ENCODE measurements around the gene SPATA4. TPM values are rescaled to one million over a fixed set of nuclear protein-coding genes. Genes with fewer than 3 reads are reported as not detected.

SPATA4 gene
- total RNA-seq (1.2 TPM), polyA plus RNA-seq (ENCODE audit: insufficient read depth, low read depth, low replicate concordance) (0.82 TPM)
- long read RNA-seq, donor 1: 0 reads
- long read RNA-seq, donor 2: 0 reads
- long read RNA-seq, donor 3, partial matches to known transcripts: 0 of 1 reads
- long read RNA-seq, donor 3, other reads (novel, unspliced or antisense): 0 of 1 reads
- long read RNA-seq, donor 4, partial matches to known transcripts: 0 of 1 reads
- long read RNA-seq, donor 4, other reads (novel, unspliced or antisense): 0 of 1 reads
- long read RNA-seq, donor 5: 0 reads
- long read RNA-seq, donor 6, partial matches to known transcripts: 0 of 3 reads
- long read RNA-seq, donor 6, other reads (novel, unspliced or antisense): 0 of 3 reads
- long read RNA-seq, donor 7: 0 reads
- long read RNA-seq, donor 8: 0 reads
- long read RNA-seq, donor 9: 0 reads
- long read RNA-seq, donor 10: 0 reads

DNA sequence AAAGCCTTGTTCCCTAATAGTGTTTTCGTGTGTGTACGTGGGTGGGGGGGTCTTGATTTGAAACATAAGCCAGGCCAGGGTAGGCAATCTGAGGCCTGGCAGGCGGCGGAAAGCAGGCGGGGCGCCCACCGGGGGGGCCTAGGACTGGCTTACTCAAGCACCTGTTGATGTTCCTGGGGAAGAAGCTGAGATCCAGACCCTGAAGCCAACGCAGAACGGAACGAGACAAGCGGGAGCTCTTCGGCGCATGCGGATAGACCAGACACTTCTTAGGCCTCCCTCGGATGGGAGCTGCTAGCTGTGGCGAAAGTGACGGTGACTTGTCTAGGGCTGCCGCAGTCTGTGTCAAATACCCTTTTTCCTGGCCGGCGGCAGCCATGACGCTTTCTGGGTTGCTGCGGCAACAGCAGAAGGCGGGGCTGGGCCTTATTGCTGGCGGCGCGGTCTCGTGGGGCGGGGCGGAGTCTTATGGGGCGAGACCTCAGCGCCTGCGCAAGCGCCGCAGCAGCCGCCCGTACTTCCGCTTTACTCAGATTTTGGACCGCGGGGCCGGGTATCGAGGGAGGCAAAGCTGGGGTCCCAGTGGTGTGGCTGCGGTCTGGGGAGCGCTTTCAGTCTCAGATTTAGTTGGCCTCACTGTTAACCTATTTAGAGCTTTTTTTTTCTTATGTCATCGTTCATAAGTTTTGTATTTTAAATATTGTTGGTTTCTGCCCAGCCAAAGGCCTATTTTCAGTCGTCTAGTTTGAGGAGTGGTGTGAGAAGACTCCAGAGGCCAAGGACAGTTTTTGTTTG lies at the start of gene SPATA4:
Gene SPATA4, minus strand, starts transcription at position 402 of the 795 bp plus-strand sequence. Its CDS starts 23 bp downstream, at position 379.
- Histone ChIP-seq H3K36me3 (ENCODE audit: control insufficient read depth in 2 of 3, insufficient read depth in 3 of 3, low read length in 3 of 3) (no peaks in the 10 kb centered on the region), H3K9ac (ENCODE audit: low read length in 3 of 3) (peak within 1 kb of the TSS; percentile 49 to 97 (median 78)), H3K27me3 (ENCODE audit: control insufficient read depth, insufficient read depth, low read length) (no peaks in the 10 kb centered on the region), H3K4me3 (ENCODE audit: low read length in 3 of 3) (peak within 1 kb of the TSS; percentile 92 to 97 (median 97)), H3K27ac (ENCODE audit: low read depth in 2 of 2, low read length in 2 of 2) (peak within 1 kb of the TSS; percentile 41 to 60), H3K4me1 (ENCODE audit: control insufficient read depth in 2 of 3, insufficient read depth in 2 of 3, low read depth in 1 of 3, low read length in 3 of 3) (no peaks in the 10 kb centered on the region), H3K9me3 (ENCODE audit: control insufficient read depth in 2 of 3, insufficient read depth in 1 of 3, low read length in 3 of 3) (no peaks in the 10 kb centered on the region)
- TF ChIP-seq, protein P1, sequence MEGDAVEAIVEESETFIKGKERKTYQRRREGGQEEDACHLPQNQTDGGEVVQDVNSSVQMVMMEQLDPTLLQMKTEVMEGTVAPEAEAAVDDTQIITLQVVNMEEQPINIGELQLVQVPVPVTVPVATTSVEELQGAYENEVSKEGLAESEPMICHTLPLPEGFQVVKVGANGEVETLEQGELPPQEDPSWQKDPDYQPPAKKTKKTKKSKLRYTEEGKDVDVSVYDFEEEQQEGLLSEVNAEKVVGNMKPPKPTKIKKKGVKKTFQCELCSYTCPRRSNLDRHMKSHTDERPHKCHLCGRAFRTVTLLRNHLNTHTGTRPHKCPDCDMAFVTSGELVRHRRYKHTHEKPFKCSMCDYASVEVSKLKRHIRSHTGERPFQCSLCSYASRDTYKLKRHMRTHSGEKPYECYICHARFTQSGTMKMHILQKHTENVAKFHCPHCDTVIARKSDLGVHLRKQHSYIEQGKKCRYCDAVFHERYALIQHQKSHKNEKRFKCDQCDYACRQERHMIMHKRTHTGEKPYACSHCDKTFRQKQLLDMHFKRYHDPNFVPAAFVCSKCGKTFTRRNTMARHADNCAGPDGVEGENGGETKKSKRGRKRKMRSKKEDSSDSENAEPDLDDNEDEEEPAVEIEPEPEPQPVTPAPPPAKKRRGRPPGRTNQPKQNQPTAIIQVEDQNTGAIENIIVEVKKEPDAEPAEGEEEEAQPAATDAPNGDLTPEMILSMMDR (IDR thresholded peaks at IDR 0.05; ENCODE audit: borderline replicate concordance, extremely low read depth, insufficient read depth): no peak
- intact Hi-C loops (cut with DNase I): no loop called here
- peak; percentile 95 to 98 (median 95) for DNase-seq
- peak; percentile 23 for FAIRE-seq

GRCh38 chr4:176242764-176243347 lies 47.5 kb upstream of the SPATA4 start:
- Histone ChIP-seq H3K27me3 (ENCODE audit: control insufficient read depth, insufficient read depth, low read length) (no peaks in the 10 kb centered on the region), H3K4me1 (ENCODE audit: control insufficient read depth in 2 of 3, insufficient read depth in 2 of 3, low read depth in 1 of 3, low read length in 3 of 3) (no peaks in the 10 kb centered on the region), H3K27ac (ENCODE audit: low read depth in 2 of 2, low read length in 2 of 2) (no peak overlapping the region), H3K36me3 (ENCODE audit: control insufficient read depth in 2 of 3, insufficient read depth in 3 of 3, low read length in 3 of 3) (no peaks in the 10 kb centered on the region), H3K9me3 (ENCODE audit: control insufficient read depth in 2 of 3, insufficient read depth in 1 of 3, low read length in 3 of 3) (no peaks in the 10 kb centered on the region), H3K9ac (ENCODE audit: low read length in 3 of 3) (no peak overlapping the region), H3K4me3 (ENCODE audit: low read length in 3 of 3) (no peak overlapping the region)
- intact Hi-C loops (cut with DNase I): no loop called here
- no peak for FAIRE-seq
- TF ChIP-seq, protein P1 (IDR thresholded peaks at IDR 0.05; ENCODE audit: borderline replicate concordance, extremely low read depth, insufficient read depth): no peak
- no peak for DNase-seq

DNA sequence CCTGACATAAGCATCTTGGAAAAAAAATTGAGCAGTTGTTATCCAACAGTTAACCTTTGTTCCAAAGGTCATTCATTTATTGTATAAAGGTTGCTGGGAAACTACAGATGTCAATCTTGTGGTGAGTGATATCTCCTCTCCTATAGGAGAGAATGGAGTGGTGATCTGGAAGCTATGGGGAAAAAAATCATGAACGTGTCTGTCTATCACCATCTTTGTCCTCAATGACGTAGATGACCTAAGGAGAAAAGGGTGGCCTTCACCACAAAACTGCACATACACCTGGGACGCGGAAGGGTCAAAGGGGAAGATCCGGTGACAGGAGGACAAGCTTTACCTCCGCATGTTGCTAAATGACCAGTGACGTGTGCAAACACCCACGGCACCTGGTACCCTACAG lies 46.3 kb upstream of the SPATA4 start:
- Histone ChIP-seq H3K9me3 (ENCODE audit: control insufficient read depth in 2 of 3, insufficient read depth in 1 of 3, low read length in 3 of 3) (no peaks in the 10 kb centered on the region), H3K9ac (ENCODE audit: low read length in 3 of 3) (no peak overlapping the region), H3K27me3 (ENCODE audit: control insufficient read depth, insufficient read depth, low read length) (no peaks in the 10 kb centered on the region), H3K36me3 (ENCODE audit: control insufficient read depth in 2 of 3, insufficient read depth in 3 of 3, low read length in 3 of 3) (no peaks in the 10 kb centered on the region), H3K4me1 (ENCODE audit: control insufficient read depth in 2 of 3, insufficient read depth in 2 of 3, low read depth in 1 of 3, low read length in 3 of 3) (no peaks in the 10 kb centered on the region), H3K27ac (ENCODE audit: low read depth in 2 of 2, low read length in 2 of 2) (no peak overlapping the region), H3K4me3 (ENCODE audit: low read length in 3 of 3) (no peak overlapping the region)
- TF ChIP-seq, protein P1 (IDR thresholded peaks at IDR 0.05; ENCODE audit: borderline replicate concordance, extremely low read depth, insufficient read depth): no peak
- DNase-seq: no peak
- FAIRE-seq: no peak
- intact Hi-C loops (cut with DNase I): no loop called here
